Activated CD4-positive, alpha-beta T cell treated with anti-CD3 and anti-CD28 coated beads, Interleukin-2, amount 10 ng/mL, durations not matched to agents 7 days and 5 days (primary cell): ENCODE measurements around the gene TRIB2. TPM values are rescaled to one million over a fixed set of nuclear protein-coding genes. Genes with fewer than 3 reads are reported as not detected.

Experiments
- CTCF ChIA-PET: fragments of 350-600 bp; sonication (Branson Sonifier 250); formaldehyde crosslinking; loops from one replicate; lab custom pipeline; 2021; ENCODE audit warnings: antibody characterized with exemption; lab: Charles Lee
- POLR2A ChIA-PET: fragments of 350-600 bp; sonication (Branson Sonifier 250); formaldehyde crosslinking; loops from one replicate; lab custom pipeline; 2021; ENCODE audit warnings: antibody characterized with exemption; lab: Charles Lee
- DNase-seq: peaks from one replicate; pipeline ENCODE4 v3.0.0-alpha.2; 2020
- H3K27ac Mint-ChIP-seq: one replicate; pipeline ENCODE4 v1.8.0; 2021; ENCODE audit warnings: mild to moderate bottlenecking, moderate library complexity, mixed read lengths
- H3K27me3 Mint-ChIP-seq: one replicate; pipeline ENCODE4 v1.8.0; 2021; ENCODE audit warnings: mixed read lengths
- H3K36me3 Mint-ChIP-seq: one replicate; pipeline ENCODE4 v1.8.0; 2021; ENCODE audit warnings: low read depth, mixed read lengths
- H3K4me1 Mint-ChIP-seq: one replicate; pipeline ENCODE4 v1.8.0; 2021; ENCODE audit warnings: mixed read lengths
- H3K4me3 Mint-ChIP-seq: one replicate; pipeline ENCODE4 v1.8.0; 2021; ENCODE audit warnings: mild to moderate bottlenecking, moderate library complexity, mixed read lengths
- H3K9me3 Mint-ChIP-seq: one replicate; pipeline ENCODE4 v1.8.0; 2021; ENCODE audit warnings: mixed read lengths
- total RNA-seq, 2 experiments: library from RNA; stranded (reverse); gene quantifications; one replicate each; pipeline ENCODE4 v1.2.3, GENCODE V29; 2021

Gene TRIB2
- total RNA-seq, 2 experiments from 2014 or later: 85.4 to 96.5 TPM

- DNase-seq: peak; percentile 64
- POLR2A ChIA-PET: interaction anchor here (0.5 to 0.9 kb wide), 5 partner anchors 10 to 530 kb away, joined by 3 to 6 read pairs (median 3); no protein-coding TSS in a partner anchor
- peak overlapping the region; percentile 95 for H3K4me3 Mint-ChIP-seq
- H3K27me3 Mint-ChIP-seq: peaks cover 12% of the 10 kb centered on the region
- peaks cover 53% of the 10 kb centered on the region for H3K4me1 Mint-ChIP-seq
- H3K9me3 Mint-ChIP-seq: no peaks in the 10 kb centered on the region
- H3K27ac Mint-ChIP-seq: peak overlapping the region; percentile 94
- H3K36me3 Mint-ChIP-seq: peaks cover 47% of the 10 kb centered on the region
- CTCF ChIA-PET: interaction anchor here (0.6 to 3.2 kb wide), 29 partner anchors 8 to 966 kb away, joined by 3 to 15 read pairs (median 4); no protein-coding TSS in a partner anchor
These were observed 667 bp downstream of the TRIB2 start for GRCh38 chr2:12717191-12718014.

DNA sequence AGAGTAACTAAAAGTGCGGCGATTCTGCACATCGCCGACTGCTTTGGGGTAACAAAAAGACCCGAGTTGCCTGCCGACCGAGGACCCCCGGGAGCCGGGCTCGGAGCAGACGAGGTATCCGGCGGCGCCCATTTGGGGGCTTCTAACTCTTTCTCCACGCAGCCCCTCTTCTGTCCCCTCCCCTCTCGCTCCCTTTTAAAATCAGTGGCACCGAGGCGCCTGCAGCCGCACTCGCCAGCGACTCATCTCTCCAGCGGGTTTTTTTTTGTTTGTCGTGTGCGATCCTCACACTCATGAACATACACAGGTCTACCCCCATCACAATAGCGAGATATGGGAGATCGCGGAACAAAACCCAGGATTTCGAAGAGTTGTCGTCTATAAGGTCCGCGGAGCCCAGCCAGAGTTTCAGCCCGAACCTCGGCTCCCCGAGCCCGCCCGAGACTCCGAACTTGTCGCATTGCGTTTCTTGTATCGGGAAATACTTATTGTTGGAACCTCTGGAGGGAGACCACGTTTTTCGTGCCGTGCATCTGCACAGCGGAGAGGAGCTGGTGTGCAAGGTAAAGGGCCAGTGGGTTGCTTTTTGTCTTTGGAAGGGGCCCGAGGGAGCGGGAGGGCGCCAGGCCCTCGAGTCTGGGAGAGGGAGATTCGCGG lies 1.4 kb downstream of the TRIB2 start:
- H3K36me3 Mint-ChIP-seq: peaks cover 54% of the 10 kb centered on the region
- DNase-seq: peak; percentile 33
- H3K4me3 Mint-ChIP-seq: peak overlapping the region; percentile 95
- CTCF ChIA-PET: interaction anchor here (0.7 to 2.4 kb wide), 11 partner anchors 8 to 932 kb away, joined by 3 to 11 read pairs (median 4); no protein-coding TSS in a partner anchor
- H3K27me3 Mint-ChIP-seq: peaks cover 12% of the 10 kb centered on the region
- peaks cover 61% of the 10 kb centered on the region for H3K4me1 Mint-ChIP-seq
- POLR2A ChIA-PET: interaction anchor here (0.6 to 0.9 kb wide), 3 partner anchors 9 to 531 kb away, joined by 3 to 6 read pairs (median 3); no protein-coding TSS in a partner anchor
- H3K9me3 Mint-ChIP-seq: no peaks in the 10 kb centered on the region
- H3K27ac Mint-ChIP-seq: peak overlapping the region; percentile 94

DNA sequence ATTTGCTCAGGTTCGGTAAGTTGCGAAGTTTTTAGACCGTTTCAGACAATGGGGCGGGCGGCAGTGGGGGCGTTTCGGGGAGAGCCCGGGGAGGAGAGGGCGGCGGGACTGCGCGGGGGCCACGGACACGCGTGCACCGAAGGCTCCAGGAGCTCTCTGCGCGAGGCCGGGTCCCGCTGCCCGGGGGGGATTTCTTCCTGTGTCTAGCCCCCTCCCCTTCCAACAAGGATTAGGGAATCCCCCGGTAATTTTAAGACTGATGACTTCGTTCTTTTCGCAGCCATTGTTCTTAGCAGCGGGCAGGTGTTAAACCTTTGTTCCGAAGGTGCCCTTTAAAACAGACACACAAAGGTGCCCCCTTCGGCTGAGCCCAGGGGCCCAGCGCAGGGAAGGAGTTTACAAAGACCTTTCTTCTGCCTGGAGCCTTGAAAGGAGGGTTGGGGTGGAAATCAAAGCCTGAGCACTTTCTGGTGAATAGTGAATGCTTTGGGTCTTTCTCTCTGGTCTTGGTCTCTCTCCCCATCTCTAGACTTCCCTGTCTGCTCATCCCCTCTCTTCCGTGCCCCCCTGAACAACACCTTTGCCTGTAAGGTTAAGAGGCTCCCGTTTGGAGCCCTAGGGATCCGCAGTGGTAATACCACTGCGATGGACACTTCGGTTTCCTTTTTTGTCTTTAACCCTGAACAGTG lies 2.1 kb downstream of the TRIB2 start:
- POLR2A ChIA-PET: no interaction called here

GRCh38 chr2:12719400-12720277 lies 2.9 kb downstream of the TRIB2 start:
- peak; percentile 2 for DNase-seq
- H3K27me3 Mint-ChIP-seq: peaks cover 12% of the 10 kb centered on the region
- no peaks in the 10 kb centered on the region for H3K9me3 Mint-ChIP-seq
- ChIA-PET POLR2A (no interaction called here), CTCF (interaction anchor here (0.9 kb wide), 1 partner anchor 82 kb away, joined by 5 read pairs; no protein-coding TSS in a partner anchor)
- peak overlapping the region; percentile 95 for H3K4me3 Mint-ChIP-seq
- H3K27ac Mint-ChIP-seq: peak overlapping the region; percentile 94
- peaks cover 69% of the 10 kb centered on the region for H3K4me1 Mint-ChIP-seq
- H3K36me3 Mint-ChIP-seq: peaks cover 67% of the 10 kb centered on the region

More for the DNA sequence above, 2.1 kb downstream of the TRIB2 start:
- CTCF ChIA-PET: interaction anchor here (1.7 kb wide), 1 partner anchor 304 kb away, joined by 11 read pairs; no protein-coding TSS in a partner anchor
- Mint-ChIP-seq H3K4me1 (peaks cover 67% of the 10 kb centered on the region), H3K27me3 (peaks cover 12% of the 10 kb centered on the region), H3K4me3 (peak overlapping the region; percentile 95), H3K36me3 (peaks cover 61% of the 10 kb centered on the region), H3K27ac (peak overlapping the region; percentile 94), H3K9me3 (no peaks in the 10 kb centered on the region)
- DNase-seq: peak; percentile 18

- Mint-ChIP-seq H3K4me3 (peak overlapping the region; percentile 95), H3K27ac (no peak overlapping the region), H3K27me3 (peaks cover 12% of the 10 kb centered on the region), H3K36me3 (peaks cover 73% of the 10 kb centered on the region), H3K4me1 (peaks cover 69% of the 10 kb centered on the region), H3K9me3 (no peaks in the 10 kb centered on the region)
- no peak for DNase-seq
- POLR2A ChIA-PET: no interaction called here
- CTCF ChIA-PET: interaction anchor here (0.9 to 2.0 kb wide), 3 partner anchors 13 to 83 kb away, joined by 5 to 6 read pairs (median 5); no protein-coding TSS in a partner anchor
These were observed 3.5 kb downstream of the TRIB2 start for GRCh38 chr2:12720278-12720620.

GRCh38 chr2:12720754-12721378 lies 4.1 kb downstream of the TRIB2 start:
- H3K36me3 Mint-ChIP-seq: peaks cover 79% of the 10 kb centered on the region
- ChIA-PET POLR2A (no interaction called here), CTCF (interaction anchor here (0.8 to 2.0 kb wide), 4 partner anchors 12 to 84 kb away, joined by 3 to 6 read pairs (median 5); no protein-coding TSS in a partner anchor)
- peaks cover 12% of the 10 kb centered on the region for H3K27me3 Mint-ChIP-seq
- peaks cover 69% of the 10 kb centered on the region for H3K4me1 Mint-ChIP-seq
- H3K4me3 Mint-ChIP-seq: peak overlapping the region; percentile 95
- no peak overlapping the region for H3K27ac Mint-ChIP-seq
- no peak for DNase-seq
- no peaks in the 10 kb centered on the region for H3K9me3 Mint-ChIP-seq

GRCh38 chr2:12721566-12722446 lies 5.1 kb downstream of the TRIB2 start:
- Mint-ChIP-seq H3K27me3 (peaks cover 12% of the 10 kb centered on the region), H3K4me1 (peaks cover 78% of the 10 kb centered on the region), H3K36me3 (peaks cover 89% of the 10 kb centered on the region), H3K9me3 (no peaks in the 10 kb centered on the region), H3K4me3 (peak overlapping the region; percentile 95), H3K27ac (peak overlapping the region; percentile 57)
- ChIA-PET CTCF (interaction anchor here (0.8 to 2.0 kb wide), 3 partner anchors 11 to 20 kb away, joined by 3 to 6 read pairs (median 5); no protein-coding TSS in a partner anchor), POLR2A (no interaction called here)
- DNase-seq: no peak

GRCh38 chr2:12722447-12723316 lies 5.9 kb downstream of the TRIB2 start:
- Mint-ChIP-seq H3K4me3 (no peak overlapping the region), H3K36me3 (peaks cover 97% of the 10 kb centered on the region), H3K9me3 (no peaks in the 10 kb centered on the region), H3K4me1 (peaks cover 87% of the 10 kb centered on the region), H3K27me3 (peaks cover 12% of the 10 kb centered on the region), H3K27ac (no peak overlapping the region)
- ChIA-PET POLR2A (no interaction called here), CTCF (interaction anchor here (2.0 kb wide), 1 partner anchor 11 kb away, joined by 6 read pairs; no protein-coding TSS in a partner anchor)
- no peak for DNase-seq

DNA sequence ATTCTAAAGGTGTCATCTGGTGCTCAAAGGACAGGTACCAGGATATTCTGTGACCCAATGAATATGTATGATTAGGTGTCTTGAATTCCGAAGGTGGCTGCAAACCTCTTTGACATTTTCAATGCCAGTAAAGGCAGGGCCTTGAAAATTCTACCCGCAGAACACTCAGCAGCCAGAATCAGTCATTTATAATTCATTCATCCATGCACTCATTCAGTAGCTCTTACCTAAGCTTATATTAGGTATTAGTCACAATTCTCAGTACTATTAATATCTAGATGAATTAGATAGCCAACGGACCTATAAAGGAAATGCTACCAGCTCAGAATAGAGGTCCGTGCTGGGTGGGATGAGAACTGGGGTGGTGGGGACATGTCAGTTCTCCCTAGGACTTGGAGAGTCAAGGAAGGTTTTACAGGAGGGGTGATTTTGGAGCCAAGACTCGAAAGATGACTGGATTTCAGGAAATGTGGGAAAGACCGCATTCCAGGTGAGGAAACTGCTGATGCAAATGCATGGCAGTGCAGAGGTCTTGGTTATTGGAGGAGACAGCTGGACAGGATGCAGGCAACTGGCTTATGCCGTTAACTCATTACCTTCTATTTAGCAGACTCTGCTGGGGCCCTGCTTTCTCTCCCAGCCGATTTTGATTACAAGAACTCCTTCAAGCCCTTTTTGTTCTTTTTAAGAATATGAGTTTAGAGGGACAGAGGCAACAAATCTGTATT lies 7.2 kb downstream of the TRIB2 start:
- ChIA-PET POLR2A (no interaction called here), CTCF (no interaction called here)
- Mint-ChIP-seq H3K36me3 (peaks cover 98% of the 10 kb centered on the region), H3K4me3 (no peak overlapping the region), H3K27ac (no peak overlapping the region), H3K4me1 (peaks cover 99% of the 10 kb centered on the region), H3K27me3 (peaks cover 7% of the 10 kb centered on the region), H3K9me3 (no peaks in the 10 kb centered on the region)
- no peak for DNase-seq
